ENCODE data around the gene PTTG1IP. TPM values are rescaled to one million over a fixed set of nuclear protein-coding genes. Genes with fewer than 3 reads are reported as not detected.

The PTTG1IP gene
- total and polyA plus RNA-seq, 2 of the 13 experiments (the other 11 are each of a cell fraction or from before 2014, with no cell fraction given) = 161 to 700 TPM

DNA sequence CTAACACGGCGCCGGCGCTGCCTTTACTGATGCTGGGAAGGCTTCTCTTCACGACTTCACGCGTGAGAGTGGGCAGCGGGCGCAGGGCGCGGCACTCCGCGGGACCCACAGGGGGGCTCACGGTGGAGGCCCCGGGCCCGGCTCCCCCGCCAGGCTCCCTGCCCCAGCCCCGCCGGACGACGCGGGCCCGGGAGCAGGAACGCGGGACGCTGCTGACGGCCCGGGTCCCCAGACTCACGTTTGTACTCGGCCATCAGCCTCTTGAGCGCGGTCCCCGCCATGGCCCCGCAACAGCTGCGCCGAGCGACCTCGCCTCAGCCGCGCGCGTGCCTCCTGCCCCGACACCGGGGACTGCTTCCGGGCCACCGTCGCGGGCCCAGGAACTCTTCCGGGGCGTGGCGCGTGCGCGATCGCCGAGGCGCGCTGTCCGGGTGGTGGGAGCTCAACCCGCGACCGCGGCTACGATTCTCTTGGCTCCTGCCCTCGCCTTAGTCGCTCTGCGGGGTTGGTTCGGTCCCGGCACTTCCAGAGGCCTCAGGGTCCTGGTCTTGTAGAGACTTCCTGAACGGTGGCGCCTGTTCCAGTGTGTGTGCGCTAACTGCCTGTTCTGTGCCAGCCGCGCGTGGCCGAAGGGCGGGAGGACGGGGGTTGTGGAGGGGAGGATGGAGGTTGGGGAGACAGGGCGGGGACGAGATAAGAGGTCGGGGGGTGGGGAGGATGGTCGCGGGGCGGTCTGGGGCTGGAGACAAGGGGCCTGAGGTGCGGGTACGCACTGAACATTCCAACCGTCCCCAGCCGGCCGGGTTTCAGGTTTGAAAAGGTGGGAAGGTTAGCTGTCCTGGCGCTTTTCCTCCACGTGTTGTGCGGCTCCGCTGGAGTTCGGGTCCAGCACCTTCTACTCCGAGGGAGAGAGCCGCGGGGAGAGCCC, 71.8 kb downstream of the PTTG1IP start, which contains the start of gene UBE2G2 (continued):
- TF ChIP-seq, protein P1, sequence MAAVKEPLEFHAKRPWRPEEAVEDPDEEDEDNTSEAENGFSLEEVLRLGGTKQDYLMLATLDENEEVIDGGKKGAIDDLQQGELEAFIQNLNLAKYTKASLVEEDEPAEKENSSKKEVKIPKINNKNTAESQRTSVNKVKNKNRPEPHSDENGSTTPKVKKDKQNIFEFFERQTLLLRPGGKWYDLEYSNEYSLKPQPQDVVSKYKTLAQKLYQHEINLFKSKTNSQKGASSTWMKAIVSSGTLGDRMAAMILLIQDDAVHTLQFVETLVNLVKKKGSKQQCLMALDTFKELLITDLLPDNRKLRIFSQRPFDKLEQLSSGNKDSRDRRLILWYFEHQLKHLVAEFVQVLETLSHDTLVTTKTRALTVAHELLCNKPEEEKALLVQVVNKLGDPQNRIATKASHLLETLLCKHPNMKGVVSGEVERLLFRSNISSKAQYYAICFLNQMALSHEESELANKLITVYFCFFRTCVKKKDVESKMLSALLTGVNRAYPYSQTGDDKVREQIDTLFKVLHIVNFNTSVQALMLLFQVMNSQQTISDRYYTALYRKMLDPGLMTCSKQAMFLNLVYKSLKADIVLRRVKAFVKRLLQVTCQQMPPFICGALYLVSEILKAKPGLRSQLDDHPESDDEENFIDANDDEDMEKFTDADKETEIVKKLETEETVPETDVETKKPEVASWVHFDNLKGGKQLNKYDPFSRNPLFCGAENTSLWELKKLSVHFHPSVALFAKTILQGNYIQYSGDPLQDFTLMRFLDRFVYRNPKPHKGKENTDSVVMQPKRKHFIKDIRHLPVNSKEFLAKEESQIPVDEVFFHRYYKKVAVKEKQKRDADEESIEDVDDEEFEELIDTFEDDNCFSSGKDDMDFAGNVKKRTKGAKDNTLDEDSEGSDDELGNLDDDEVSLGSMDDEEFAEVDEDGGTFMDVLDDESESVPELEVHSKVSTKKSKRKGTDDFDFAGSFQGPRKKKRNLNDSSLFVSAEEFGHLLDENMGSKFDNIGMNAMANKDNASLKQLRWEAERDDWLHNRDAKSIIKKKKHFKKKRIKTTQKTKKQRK (IDR thresholded peaks at IDR 0.05; ENCODE audit: low read length) = no peak
- TF ChIP-seq ZNF274 (CRISPR knock-in tag; IDR thresholded peaks at IDR 0.05) = peak; percentile 88
- 0 out of 2 replicates have a peak, but pooled peaks have one; percentile 64 for TF ChIP-seq ZNF20 (CRISPR knock-in tag; IDR thresholded peaks at IDR 0.05)
- peak; percentile 60; the same call in 1 of the 2 replicates for TF ChIP-seq FOXC1 (CRISPR knock-in tag; IDR thresholded peaks at IDR 0.05; ENCODE audit: borderline replicate concordance)
- no peak for TF ChIP-seq SP1 (IDR thresholded peaks at IDR 0.05)
- TF ChIP-seq SP1 (CRISPR knock-in tag; IDR thresholded peaks at IDR 0.05) = no peak
- TF ChIP-seq MIXL1 (CRISPR knock-in tag; IDR thresholded peaks at IDR 0.05) = no peak
- no peak for TF ChIP-seq ZNF143 (CRISPR knock-in tag; IDR thresholded peaks at IDR 0.05)
- TF ChIP-seq NCOR1 (IDR thresholded peaks at IDR 0.05; ENCODE audit: borderline replicate concordance, low read length) = no peak
- TF ChIP-seq REPIN1 (CRISPR knock-in tag; IDR thresholded peaks at IDR 0.05; ENCODE audit: borderline replicate concordance, low read depth) = no peak
- 0 out of 2 replicates have a peak, but pooled peaks have one; percentile 37 for TF ChIP-seq DNMT3B (CRISPR knock-in tag; conservative IDR thresholded peaks at IDR 0.05)
- no peak for TF ChIP-seq TBX3 (IDR thresholded peaks at IDR 0.05; ENCODE audit: borderline replicate concordance)
- 0 out of 2 replicates have a peak, but pooled peaks have one; percentile 23 for TF ChIP-seq ZNF841 (CRISPR knock-in tag; IDR thresholded peaks at IDR 0.05; ENCODE audit: borderline replicate concordance)
- no peak for TF ChIP-seq HNF4A (CRISPR knock-in tag; IDR thresholded peaks at IDR 0.05)
- TF ChIP-seq, protein P2, sequence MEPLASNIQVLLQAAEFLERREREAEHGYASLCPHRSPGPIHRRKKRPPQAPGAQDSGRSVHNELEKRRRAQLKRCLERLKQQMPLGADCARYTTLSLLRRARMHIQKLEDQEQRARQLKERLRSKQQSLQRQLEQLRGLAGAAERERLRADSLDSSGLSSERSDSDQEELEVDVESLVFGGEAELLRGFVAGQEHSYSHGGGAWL (CRISPR knock-in tag; IDR thresholded peaks at IDR 0.05) = peak; percentile 85; the same call in 1 of the 2 replicates
- TF ChIP-seq SAFB2 (CRISPR knock-in tag; IDR thresholded peaks at IDR 0.05; ENCODE audit: borderline replicate concordance, low read depth) = no peak
- no peak for TF ChIP-seq ZNF383 (CRISPR knock-in tag; IDR thresholded peaks at IDR 0.05; ENCODE audit: borderline replicate concordance)
- TF ChIP-seq FOXA3 (CRISPR knock-in tag; IDR thresholded peaks at IDR 0.05) = peak; percentile 22; the same call in 1 of the 2 replicates
- TF ChIP-seq ZNF460 (CRISPR knock-in tag; IDR thresholded peaks at IDR 0.05; ENCODE audit: borderline replicate concordance) = no peak
- TF ChIP-seq MAZ (IDR thresholded peaks at IDR 0.05; ENCODE audit: borderline replicate concordance, low read depth, low read length) = peak; percentile 72; the same call in 1 of the 2 replicates
- TF ChIP-seq MAZ (CRISPR knock-in tag; IDR thresholded peaks at IDR 0.05; ENCODE audit: low read depth) = peak; percentile 75

All from HepG2 (cell line).